Activated naive CD4-positive, alpha-beta T cell treated with anti-CD3 and anti-CD28 coated beads, Interleukin-2, amount 50 U/mL, for 16 hours (primary cell): ENCODE measurements around the gene PGAP3.
"Not testable (repeated sequence)": the region's sequence is repeated elsewhere in the genome, so short reads cannot be mapped to it uniquely, and the experiment has no call there.

Experiments used
- DNase-seq: peaks from one replicate; pipeline ENCODE4 v3.0.0-alpha.2; 2020

Gene PGAP3

GRCh38 chr17:39715375-39716072 lies 27.7 kb upstream of the PGAP3 start:
- DNase-seq = no peak

- DNase-seq = no peak
These were observed 26.4 kb upstream of the PGAP3 start for GRCh38 chr17:39714234-39714633.

- no peak for DNase-seq
These were observed 24.0 kb upstream of the PGAP3 start for GRCh38 chr17:39711851-39712250.

GRCh38 chr17:39711071-39711470 lies 23.2 kb upstream of the PGAP3 start:
- not testable (repeated sequence) for DNase-seq

GRCh38 chr17:39709998-39710964 lies 22.4 kb upstream of the PGAP3 start:
- DNase-seq = no peak

- DNase-seq = no peak
These were observed 21.6 kb upstream of the PGAP3 start for GRCh38 chr17:39709319-39709997.

- DNase-seq = no peak
These were observed 19.1 kb upstream of the PGAP3 start for GRCh38 chr17:39706921-39707337.

- no peak for DNase-seq
These were observed 18.5 kb upstream of the PGAP3 start for GRCh38 chr17:39706383-39706782.

GRCh38 chr17:39705786-39706348 lies 18.0 kb upstream of the PGAP3 start:
- no peak for DNase-seq

GRCh38 chr17:39704821-39705551 lies 17.1 kb upstream of the PGAP3 start:
- no peak for DNase-seq

- DNase-seq = no peak
These were observed 16.1 kb upstream of the PGAP3 start for GRCh38 chr17:39703913-39704312.

GRCh38 chr17:39702901-39703893 lies 15.3 kb upstream of the PGAP3 start:
- no peak for DNase-seq

GRCh38 chr17:39701784-39702422 lies 14.0 kb upstream of the PGAP3 start:
- DNase-seq = no peak

- no peak for DNase-seq
These were observed 13.3 kb upstream of the PGAP3 start for GRCh38 chr17:39701012-39701783.

GRCh38 chr17:39700148-39700987 lies 12.5 kb upstream of the PGAP3 start:
- no peak for DNase-seq

GRCh38 chr17:39699818-39700147 lies 11.9 kb upstream of the PGAP3 start, which contains the start of gene ERBB2:
ERBB2 (plus strand) TSS chr17:39700064; CDS start chr17:39700239, 175 bp downstream.
- DNase-seq = no peak

GRCh38 chr17:39699157-39699817 lies 11.4 kb upstream of the PGAP3 start:
- not testable (repeated sequence) for DNase-seq

- no peak for DNase-seq
These were observed 10.1 kb upstream of the PGAP3 start for GRCh38 chr17:39697961-39698360.
